Stimulated activated CD8-positive, alpha-beta memory T cell treated with anti-CD3 and anti-CD28 coated beads, Interleukin-15, amount 100 ng/mL, for 48 hours (primary cell): ENCODE results near the gene HDAC5.

ENCODE experiments used
- DNase-seq, 2 donors: peaks; one replicate each; pipeline ENCODE4 v3.0.0-alpha.2; 2020; ENCODE audit warnings: low read depth in 2 of 2

The HDAC5 gene

DNA sequence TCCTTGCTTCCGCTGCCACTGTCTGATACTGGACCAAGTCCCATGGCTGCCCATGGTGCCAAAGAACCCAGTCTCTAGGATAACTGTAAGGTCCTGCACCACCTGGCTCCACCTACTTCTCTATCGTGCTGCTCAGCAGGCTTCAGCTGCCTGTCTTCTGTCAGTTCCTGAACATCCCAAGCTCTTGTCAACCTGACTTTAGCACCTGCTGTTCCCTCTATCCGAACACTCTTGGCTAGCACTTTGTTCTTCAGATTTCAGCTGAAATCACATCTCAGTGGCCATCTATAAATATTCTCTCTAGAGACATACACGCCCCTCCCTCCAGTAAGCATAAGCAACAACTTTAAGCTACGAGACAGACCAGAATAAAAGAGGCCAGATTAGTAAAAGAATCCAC is 93.7 kb downstream of the HDAC5 start:
- DNase-seq = no peak
